DOHH2 (cell line): ENCODE results near the gene FNDC3B.

Experiments
- EZH2phosphoT487 ChIP-seq: fragments of 200-600 bp; sonication (generic); IDR thresholded peaks from 2 replicates; pipeline ENCODE4 v1.6.1; 2017; ENCODE audit warnings: borderline replicate concordance, mild to moderate bottlenecking, antibody characterized with exemption, low read length, moderate library complexity, mixed read lengths
- TF ChIP-seq, protein P1 (sequence below): fragments of 200-600 bp; sonication (generic); IDR thresholded peaks from one replicate; pipeline ENCODE4 v1.5.1; 2014; ENCODE audit warnings: antibody characterized with exemption, mild to moderate bottlenecking, low read depth, low read length; ENCODE audit not compliant: poor library complexity, severe bottlenecking

DNA sequence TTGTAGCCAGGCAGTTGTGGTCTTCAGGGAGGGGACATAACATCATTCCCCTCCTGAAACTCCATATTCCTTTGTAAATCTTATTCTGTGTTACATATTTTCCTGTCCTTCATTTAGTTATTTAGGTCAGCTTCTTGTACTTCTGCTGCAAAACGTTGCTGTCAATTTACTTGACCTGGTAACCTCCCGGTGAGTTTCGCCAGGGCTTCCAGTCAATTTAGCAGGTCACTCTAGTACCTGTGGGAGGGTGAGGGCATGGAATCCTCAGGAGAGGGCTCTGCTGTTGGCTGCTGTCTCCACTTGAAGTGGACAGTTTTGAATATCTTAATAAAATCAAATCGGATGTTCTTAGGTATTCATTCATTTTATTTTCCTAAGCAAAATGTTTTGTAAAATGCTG, 29.6 kb downstream of the FNDC3B start:
- TF ChIP-seq, protein P1, sequence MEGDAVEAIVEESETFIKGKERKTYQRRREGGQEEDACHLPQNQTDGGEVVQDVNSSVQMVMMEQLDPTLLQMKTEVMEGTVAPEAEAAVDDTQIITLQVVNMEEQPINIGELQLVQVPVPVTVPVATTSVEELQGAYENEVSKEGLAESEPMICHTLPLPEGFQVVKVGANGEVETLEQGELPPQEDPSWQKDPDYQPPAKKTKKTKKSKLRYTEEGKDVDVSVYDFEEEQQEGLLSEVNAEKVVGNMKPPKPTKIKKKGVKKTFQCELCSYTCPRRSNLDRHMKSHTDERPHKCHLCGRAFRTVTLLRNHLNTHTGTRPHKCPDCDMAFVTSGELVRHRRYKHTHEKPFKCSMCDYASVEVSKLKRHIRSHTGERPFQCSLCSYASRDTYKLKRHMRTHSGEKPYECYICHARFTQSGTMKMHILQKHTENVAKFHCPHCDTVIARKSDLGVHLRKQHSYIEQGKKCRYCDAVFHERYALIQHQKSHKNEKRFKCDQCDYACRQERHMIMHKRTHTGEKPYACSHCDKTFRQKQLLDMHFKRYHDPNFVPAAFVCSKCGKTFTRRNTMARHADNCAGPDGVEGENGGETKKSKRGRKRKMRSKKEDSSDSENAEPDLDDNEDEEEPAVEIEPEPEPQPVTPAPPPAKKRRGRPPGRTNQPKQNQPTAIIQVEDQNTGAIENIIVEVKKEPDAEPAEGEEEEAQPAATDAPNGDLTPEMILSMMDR: no peak
- TF ChIP-seq EZH2phosphoT487: no peak
